CD4-positive, alpha-beta T cell treated with Interleukin-17A for 1 hour (primary cell): ENCODE measurements around the gene RNASE12.
"Not testable (repeated sequence)": the region's sequence is repeated elsewhere in the genome, so short reads cannot be mapped to it uniquely, and the experiment has no call there.

Source experiments
- DNase-seq: peaks from one replicate; pipeline ENCODE4 v3.0.0-alpha.2; 2020

RNASE12 gene

DNA sequence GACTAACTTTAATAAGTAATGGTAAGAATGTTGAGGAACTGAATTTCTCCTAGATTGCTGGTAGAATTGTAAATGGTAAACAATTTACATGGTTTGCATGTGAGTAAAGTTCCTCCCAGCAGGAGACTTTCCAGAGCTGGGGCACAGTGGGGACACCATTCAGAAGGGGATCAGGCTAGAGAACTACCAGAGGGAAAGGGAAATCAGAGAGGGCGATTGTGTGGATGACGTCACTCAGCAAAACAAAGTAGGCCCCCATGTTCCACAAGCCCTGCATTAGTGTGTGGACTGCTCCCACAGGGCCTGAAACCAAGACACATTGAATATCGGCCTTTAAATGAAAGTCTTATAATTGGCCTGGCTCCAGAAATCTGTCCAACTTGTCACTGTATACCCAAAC is 12.9 kb downstream of the RNASE12 start:
- DNase-seq = no peak

DNA sequence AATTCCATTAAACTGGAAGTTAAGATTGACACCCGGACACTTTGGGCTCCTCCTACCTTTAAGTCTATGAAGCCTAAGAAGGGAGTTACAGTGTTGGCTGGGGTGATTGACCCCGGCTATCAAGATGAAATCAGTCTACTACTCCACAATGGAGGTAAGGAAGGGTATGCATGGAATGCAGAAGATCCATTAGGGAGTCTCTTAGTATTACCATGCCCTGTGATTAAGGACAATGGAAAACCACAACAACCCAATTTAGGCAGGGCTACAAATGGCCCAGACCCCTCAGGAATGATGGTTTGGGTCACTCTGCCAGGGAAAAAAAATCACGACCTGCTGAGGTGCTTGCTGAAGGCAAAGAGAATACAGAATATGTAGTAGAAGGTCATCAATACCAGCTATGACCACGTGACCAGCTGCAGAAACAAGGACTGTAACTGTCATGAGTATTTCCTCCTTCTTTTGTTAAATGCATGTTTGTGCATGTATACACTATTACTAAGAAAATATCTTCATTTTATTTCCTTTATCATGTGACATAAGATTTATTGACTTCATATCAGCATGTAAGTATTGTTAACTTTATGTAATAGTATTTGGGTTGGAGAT is 18.7 kb downstream of the RNASE12 start:
- not testable (repeated sequence) for DNase-seq

DNA sequence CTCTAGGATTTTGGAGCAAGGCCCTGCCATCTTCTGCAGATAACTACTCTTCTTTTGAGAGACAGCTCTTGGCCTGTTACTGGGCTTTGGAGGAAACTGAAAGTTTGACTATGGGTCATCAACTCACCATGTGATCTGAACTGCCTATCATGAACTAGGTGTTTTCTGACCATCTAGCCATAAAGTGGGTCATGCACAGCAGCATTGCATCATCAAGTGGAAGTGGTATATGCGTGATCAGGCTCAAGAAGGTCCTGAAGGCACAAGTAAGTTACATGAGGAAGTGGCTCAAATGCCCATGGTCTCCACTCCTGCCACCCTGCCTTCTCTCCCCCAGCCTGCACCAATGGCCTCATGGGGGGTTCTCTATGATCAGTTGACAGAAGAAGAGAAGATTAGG is 20.5 kb downstream of the RNASE12 start:
- DNase-seq = not testable (repeated sequence)

DNA sequence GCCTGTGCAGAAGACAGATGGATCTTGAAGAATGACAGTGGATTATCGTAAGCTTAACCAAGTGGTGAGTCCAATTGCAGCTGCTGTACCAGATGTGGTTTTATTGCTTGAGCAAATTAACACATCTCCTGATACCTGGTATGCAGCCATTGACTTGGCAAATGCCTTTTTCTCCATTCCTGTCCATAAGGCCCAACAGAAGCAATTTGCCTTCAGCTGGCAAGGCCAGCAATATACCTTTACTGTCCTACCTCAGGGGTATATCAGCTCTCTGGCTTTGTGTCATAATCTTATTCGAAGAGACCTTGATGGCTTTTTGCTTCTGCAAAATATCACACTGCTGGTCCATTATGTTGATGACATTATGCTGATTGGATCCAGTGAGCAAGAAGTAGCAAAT is 21.3 kb downstream of the RNASE12 start:
- not testable (repeated sequence) for DNase-seq

DNA sequence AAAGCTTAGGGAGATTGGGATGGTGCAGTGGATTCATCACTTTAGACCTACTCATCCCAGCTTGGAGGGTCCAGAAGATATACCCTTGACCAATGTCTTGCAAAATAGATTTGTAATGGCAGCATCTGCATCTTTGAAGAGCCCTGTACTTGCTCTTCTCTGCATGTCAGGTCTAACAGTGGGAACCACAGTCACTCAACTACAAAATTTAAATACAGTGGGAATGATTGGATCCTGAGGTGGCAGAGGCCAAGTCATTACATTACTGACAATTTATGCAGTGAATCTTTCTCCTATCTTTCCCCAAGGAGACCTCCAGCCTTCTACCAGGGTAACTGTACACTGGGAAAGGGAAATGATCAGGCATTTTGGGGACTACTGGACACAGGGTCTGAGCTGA is 22.1 kb downstream of the RNASE12 start:
- no peak for DNase-seq

DNA sequence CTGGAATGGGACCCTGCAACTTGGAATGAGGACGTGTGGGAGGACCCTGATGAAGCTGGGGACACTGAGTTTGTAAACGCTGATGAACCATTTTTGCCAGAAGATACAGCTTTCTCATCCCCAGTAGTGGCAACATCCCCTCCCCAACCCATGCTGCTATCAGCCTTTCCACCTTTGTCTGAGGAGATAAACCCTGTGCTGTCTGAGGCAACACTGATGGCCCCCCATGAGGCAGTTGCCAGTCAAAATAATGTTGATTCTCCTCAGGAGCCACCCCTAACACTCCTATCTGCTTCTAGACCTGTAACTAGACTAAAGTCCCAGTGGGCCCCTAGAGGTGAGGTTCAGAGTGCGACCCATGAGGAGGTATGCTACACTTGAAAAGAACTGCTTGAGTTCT is 22.8 kb downstream of the RNASE12 start:
- no peak for DNase-seq

DNA sequence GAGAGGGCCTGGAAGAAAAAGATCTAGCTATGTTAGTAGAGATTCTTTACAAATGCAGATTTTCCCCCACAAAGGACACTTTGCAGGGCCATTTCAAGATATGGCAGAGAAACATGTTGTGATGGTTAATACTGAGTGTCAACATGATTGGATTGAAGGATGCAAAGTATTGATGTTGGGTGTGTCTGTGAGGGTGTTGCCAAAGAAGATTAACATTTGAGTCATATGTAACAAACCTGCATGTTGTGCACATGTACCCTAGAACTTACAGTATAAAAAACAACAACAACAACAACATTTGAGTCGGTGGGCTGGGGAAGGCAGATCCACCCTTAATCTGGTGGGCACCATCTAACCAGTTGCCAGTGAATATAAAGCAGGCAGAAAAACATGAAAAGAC is 24.0 kb downstream of the RNASE12 start:
- DNase-seq = not testable (repeated sequence)

DNA sequence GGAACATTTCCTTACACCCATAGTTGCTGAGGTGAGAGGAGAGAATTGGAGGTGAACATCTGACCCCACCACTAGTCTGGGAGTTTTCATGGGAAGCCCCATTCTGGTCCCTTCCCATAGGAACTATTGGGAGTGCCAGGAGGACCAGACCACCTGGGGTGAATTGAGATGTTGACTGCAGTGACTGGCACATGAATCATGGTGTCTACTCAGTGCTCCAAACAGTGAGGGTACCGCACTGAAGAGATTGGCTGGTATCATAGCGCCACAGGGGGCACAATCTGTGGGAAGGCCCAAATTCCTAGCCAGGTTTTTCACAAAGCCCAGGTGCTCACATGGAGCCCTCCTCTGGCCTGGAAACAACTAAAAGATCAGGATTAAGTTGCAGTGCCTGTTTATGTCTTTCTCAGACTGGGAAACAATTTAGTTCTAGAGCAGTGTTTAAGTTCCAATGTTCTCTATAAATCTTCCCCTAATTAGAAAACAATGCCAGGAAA is 26.6 kb downstream of the RNASE12 start:
- no peak for DNase-seq

DNA sequence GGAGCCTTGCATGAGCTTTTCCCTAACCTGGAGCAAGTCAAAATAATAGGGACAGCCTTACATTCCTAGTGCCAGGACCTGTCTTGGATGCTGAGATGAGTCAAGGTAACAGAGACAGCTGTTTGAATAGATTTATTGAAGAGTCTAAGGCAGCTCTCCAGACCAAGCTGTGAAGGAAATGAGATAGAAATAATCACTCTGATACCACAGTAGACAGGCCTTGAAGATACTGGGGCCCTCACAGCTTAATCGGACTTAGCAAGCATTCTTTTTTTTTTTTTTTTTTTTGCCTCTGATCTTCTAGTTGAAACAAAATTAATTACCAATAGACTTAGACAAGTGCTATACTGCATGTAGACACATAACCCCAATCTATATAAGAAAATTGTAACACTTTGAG is 27.2 kb downstream of the RNASE12 start:
- no peak for DNase-seq

DNA sequence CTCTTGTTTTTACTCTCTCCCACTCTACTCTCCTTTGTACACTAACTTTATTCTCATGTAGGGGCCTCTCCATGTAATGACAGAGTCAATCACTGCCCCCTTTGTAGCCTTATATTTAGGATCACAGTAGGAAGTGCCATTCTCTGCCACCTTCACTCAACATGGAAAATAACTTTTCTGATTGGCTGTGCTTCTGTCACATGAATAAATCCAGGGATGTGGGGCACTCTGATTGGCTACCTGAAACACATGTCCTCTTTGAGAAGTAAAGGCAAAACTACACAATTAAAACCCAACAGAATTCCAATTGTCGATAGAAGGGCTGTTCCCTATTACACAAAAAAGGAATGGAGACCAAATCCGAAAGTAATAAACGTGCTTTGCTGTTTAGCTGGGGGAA is 30.2 kb downstream of the RNASE12 start, which contains the start of gene RNASE9:
Gene RNASE9, minus strand, starts transcription at position 87 of the 400 bp plus-strand sequence.
- no peak for DNase-seq

DNA sequence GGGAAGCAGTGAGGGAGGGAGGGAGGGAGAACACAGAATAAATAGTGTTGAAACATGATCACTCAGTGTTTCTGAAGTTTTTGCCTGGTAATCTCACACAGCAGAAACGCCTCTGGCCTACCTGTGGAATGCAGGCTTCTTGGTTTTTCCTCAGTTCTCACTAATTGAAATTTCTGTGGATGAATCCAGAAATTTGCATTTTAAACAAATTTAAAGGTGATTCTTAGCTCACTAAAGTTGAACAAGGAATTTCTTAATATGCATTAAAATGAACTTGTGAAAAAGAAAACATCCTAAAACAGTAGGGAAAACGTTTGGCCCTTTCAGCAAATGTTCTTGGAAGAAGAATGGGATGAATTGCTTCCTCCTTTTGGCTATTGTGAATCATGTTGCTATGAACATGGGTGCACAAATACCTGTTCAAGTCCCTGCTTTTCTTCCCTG is 31.7 kb downstream of the RNASE12 start:
- DNase-seq = no peak

DNA sequence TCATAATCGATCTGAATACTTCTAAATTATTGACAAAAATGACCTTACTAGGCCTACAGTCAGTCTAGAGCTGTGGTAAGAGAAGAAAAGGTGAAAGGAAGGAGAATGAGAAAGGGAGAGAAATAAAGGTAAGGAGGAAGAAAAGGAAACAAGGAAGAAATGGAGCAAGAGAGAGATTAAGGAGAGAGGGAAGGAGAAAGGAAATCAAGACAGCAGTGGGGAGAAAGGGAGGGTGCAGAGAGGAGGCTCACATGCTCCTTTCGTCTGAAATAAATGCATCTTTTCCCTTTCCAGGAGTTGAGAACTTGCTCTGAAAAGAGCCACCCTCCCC is 34.0 kb downstream of the RNASE12 start:
- DNase-seq = no peak

DNA sequence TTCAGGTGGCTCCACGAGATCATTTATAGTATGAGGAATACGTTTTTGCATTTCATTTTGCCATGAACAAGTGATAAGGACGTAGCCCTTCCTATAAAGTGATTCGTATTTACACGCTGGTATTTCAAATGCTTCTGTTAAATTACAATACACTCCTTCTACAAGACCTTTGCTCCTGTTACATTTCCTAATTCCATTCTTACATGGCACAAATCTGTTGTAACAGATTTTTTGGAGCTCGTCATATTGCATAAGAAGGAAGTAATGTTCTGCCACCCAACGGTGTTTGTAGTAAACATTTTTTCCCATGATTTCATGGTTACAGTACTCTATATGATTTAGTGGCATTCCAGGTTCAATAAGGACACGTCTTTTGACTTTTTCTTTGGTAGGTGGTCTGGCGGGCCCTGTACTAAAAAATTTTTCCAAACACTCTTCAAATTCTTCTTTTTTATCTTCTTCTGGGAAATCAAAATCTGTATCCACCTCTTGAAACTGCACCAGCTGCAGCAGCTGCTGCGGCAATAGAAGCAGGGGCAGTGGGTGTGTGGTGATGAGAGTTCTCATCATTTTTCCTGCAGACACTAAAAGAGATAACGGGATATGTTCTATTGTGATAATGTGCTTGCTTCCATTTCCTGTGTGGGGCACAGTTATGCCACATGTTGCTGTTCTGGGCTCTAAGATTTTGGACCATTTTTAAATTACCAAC is 34.5 kb downstream of the RNASE12 start:
- no peak for DNase-seq

DNA sequence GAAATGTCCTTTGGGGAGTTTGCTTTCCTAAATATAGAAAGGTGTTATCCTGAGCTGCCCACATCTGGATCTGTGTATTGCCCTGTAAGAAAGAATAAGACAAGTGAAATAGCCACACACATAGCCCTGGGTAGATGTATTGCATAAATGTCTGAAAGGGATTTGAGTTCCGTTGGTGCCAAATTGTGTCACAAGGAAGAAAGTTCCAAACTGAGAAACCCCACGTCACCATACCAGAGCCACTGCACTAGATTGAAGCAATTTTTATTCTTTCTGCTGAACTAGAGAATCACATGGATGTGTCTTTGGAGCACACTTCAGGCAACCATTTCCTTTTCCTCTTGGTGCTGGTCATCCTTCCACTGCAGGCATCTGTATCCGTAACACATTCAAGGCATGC is 35.3 kb downstream of the RNASE12 start:
- DNase-seq = no peak

DNA sequence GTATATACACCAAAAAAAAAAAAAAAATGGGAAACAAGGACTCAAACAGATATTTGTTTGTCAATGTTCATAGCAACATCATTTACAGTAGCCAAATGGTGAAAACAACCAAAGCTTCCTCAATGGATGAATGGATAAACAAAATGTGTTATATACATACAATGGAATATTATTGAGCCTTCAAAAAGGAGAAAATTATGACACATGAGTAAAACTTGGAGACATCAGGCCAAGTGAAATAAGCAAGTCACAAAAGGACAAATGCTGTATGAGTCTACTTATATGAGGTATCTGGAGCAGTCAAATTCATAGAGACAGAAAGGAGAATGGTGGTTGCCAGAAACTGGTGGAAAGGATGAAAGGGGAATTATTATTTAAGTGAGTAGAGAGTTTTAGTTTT is 38.2 kb downstream of the RNASE12 start:
- DNase-seq = no peak

DNA sequence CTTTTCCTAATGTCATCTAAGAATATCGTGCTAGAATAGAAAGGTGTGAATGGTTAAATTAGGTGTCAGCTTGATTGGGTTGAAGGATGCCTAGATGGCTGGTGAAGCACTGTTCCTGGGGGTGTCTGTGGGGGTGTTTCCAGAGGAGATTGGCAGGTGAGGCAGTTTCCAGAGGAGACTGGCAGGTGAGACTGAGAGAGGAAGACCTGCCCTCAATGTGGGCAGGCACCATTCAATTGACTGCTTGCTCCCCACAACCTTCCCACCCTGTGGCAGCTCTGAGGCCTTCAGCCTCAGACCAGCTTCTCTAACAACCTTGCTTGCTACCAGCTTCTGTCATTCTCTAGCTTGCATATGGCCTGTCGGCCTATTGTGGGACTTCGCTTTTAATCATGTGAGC is 39.6 kb downstream of the RNASE12 start:
- no peak for DNase-seq

DNA sequence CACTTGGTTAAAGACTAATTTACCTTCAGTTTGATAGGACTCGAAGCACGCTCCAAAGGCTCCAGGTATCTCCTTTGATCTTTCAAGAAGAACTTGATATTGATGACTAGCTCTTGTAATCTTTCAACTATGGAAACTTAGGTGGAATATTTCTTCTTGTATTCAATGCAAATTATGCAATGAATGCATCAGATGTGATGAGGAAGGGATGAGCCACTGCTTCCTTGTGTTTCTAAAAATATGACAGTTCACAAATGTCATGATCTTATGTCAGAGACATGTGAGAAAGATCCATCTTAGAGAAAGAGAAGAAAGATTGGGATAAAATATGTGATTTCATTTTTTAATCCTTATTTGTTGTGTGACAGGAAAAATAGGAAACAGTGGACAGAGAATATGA is 40.2 kb downstream of the RNASE12 start:
- DNase-seq = no peak

DNA sequence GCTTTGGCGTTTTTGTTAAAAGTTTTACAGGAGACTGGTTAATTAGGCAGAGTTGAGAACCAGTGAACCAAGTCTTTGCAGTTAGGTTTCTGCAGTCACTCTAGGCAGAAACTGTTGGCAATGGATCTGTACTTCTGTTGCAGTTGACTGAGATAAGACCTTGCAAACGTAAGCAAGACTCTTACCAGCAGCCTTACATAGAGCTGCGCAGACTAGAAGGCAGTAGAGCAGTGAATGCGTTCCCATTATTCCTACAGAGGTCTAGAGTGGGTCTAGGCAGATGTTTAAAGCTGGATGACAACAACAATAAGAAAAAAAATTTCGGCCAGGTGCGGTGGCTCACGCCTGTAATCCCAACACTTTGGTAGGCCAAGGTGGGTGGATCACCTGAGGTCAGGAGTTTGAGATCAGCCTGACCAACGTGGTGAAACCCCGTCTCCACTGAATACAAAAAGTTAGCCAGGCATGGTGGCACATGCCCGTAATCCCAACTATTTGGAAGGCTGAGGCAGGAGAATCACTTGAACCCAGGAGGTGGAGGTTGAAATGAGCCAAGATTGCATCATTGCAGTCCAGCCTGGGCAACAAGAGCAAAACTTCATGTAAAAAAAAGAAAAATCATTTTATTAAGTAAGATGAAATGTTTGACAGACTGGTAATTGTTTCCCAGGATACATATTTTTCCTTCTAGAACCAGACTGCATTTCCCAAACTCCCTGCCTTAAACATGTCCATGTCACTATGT is 42.6 kb downstream of the RNASE12 start:
- DNase-seq = no peak

DNA sequence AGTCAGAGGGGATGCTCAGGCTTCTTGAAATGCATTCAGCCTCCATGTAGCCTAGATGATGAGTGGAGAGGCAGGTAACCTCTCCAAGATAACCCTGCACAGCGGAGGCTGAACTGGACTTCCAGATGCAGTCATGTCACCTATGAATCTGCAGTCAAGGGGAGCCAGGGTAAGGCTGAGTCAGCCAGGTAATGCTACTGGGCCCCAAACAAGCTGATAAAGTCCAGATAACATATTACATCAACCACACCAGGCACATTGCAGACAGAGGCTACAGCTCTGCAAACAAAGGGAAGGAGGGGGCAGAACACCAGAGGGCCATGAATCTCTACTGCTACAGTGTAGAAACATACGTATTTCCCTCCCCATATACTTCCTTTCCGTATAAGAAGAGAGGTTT is 44.3 kb downstream of the RNASE12 start:
- no peak for DNase-seq
